Endothelial cell of umbilical vein (primary cell): ENCODE data around the gene C2orf76. TPM values are rescaled to one million over a fixed set of nuclear protein-coding genes. Genes with fewer than 3 reads are reported as not detected.

Source experiments
- BruUV-seq: library from RNA; stranded (reverse); fragments of 400-500 nt; replicated peaks from 2 replicates; lab custom pipeline; 2021; lab: Mats Ljungman, UMichigan
- CTCF ChIA-PET: fragments of 300-600, 350-600 bp; sonication (Branson Sonifier 250); formaldehyde crosslinking; loops from one replicate; lab custom pipeline; 2021; ENCODE audit warnings: antibody characterized with exemption, inconsistent platforms; lab: Charles Lee
- POLR2A ChIA-PET: fragments of 300-600, 350-600 bp; sonication (Branson Sonifier 250); formaldehyde crosslinking; loops from one replicate; lab custom pipeline; 2021; ENCODE audit warnings: antibody characterized with exemption, inconsistent platforms; lab: Charles Lee
- DNase-seq: peaks from one replicate; pipeline ENCODE4 v3.0.0-alpha.2; 2011; ENCODE audit warnings: low read depth, low spot score
- FAIRE-seq: peaks from 2 replicates; lab custom pipeline; 2011; peaks lifted over from hg19 to GRCh38; lab: Jason Lieb, UNC
- H2AFZ ChIP-seq: 2 replicates; pipeline ENCODE4 v1.6.0; 2012; ENCODE audit warnings: low read depth, low read length, control low read depth, inconsistent platforms
- H3K27ac ChIP-seq: 2 replicates; pipeline ENCODE4 v1.5.1; 2011; ENCODE audit warnings: low read depth, mild to moderate bottlenecking, control low read depth, low read length, moderate library complexity; ENCODE audit not compliant: insufficient read depth
- H3K27me3 ChIP-seq, 2 experiments: 2 replicates each; pipeline versions ENCODE4 v1.6.0 to v1.6.1; 2011; ENCODE audit warnings: low read length in 2 of 2, mixed read lengths in 1 of 2; ENCODE audit not compliant: control insufficient read depth in 2 of 2, insufficient read depth in 2 of 2
- H3K36me3 ChIP-seq, 2 experiments: 2 replicates in 1 of 2; 3 replicates in 1 of 2; pipeline ENCODE4 v1.5.1; 2011; ENCODE audit warnings: low read length in 2 of 2, mild to moderate bottlenecking in 1 of 2, moderate library complexity in 1 of 2; ENCODE audit not compliant: control insufficient read depth in 2 of 2, insufficient read depth in 2 of 2; ENCODE audit errors: extremely low read depth in 1 of 2
- H3K4me1 ChIP-seq: 3 replicates; pipeline ENCODE4 v1.5.1; 2011; ENCODE audit warnings: mild to moderate bottlenecking, low read length; ENCODE audit not compliant: control insufficient read depth, insufficient read depth; ENCODE audit errors: extremely low read depth
- H3K4me2 ChIP-seq: 2 replicates; pipeline ENCODE4 v1.6.1; 2011; ENCODE audit warnings: low read length, control low read depth, mixed read lengths; ENCODE audit not compliant: insufficient read depth
- H3K4me3 ChIP-seq, 3 experiments: fragments of 200-600 bp in 1 of 3; sonication (generic), shearing (Covaris generic) in 1 of 3; replicated peaks in 1 of 3; 2 replicates each; pipeline ENCODE4 v1.5.1; 2011 to 2016; ENCODE audit warnings: control low read depth in 3 of 3, low read length in 3 of 3, mild to moderate bottlenecking in 2 of 3, inconsistent platforms in 1 of 3, low read depth in 1 of 3, moderate library complexity in 1 of 3; ENCODE audit not compliant: insufficient read depth in 1 of 3
- H3K79me2 ChIP-seq: 2 replicates; pipeline ENCODE4 v1.6.0; 2012; ENCODE audit warnings: low read length, inconsistent platforms; ENCODE audit not compliant: control insufficient read depth, insufficient read depth
- H3K9ac ChIP-seq: replicated peaks from 2 replicates; pipeline ENCODE3; 2011; ENCODE audit warnings: low read length, control low read depth; ENCODE audit not compliant: insufficient read depth; ENCODE audit errors: extremely low read depth
- H3K9me1 ChIP-seq: replicated peaks from 3 replicates; pipeline ENCODE4 v1.6.0; 2011; ENCODE audit warnings: mild to moderate bottlenecking, low read length; ENCODE audit not compliant: control insufficient read depth, insufficient read depth; ENCODE audit errors: extremely low read depth
- H3K9me3 ChIP-seq: replicated peaks from 2 replicates; pipeline ENCODE4 v1.5.1; 2012; ENCODE audit warnings: low read length, inconsistent platforms; ENCODE audit not compliant: control insufficient read depth, insufficient read depth
- H4K20me1 ChIP-seq: replicated peaks from 2 replicates; pipeline ENCODE3; 2011; ENCODE audit warnings: mild to moderate bottlenecking, low read length; ENCODE audit not compliant: control insufficient read depth, insufficient read depth; ENCODE audit errors: extremely low read depth
- CTCF ChIP-seq, 2 donors: IDR thresholded peaks; 1 replicate in 1 of 2; 2 replicates in 1 of 2; pipeline ENCODE4 v1.5.1; 2011; ENCODE audit warnings: low read length in 2 of 2, mild to moderate bottlenecking in 2 of 2, moderate library complexity in 2 of 2, control low read depth in 1 of 2, inconsistent platforms in 1 of 2, low read depth in 1 of 2; ENCODE audit not compliant: insufficient read depth in 1 of 2; ENCODE audit errors: extremely low read depth in 1 of 2
- EZH2 ChIP-seq: IDR thresholded peaks from 2 replicates; pipeline ENCODE4 v1.6.1; 2012; ENCODE audit warnings: borderline replicate concordance, low read depth, mild to moderate bottlenecking, moderate library complexity, low read length, inconsistent platforms; ENCODE audit not compliant: severe bottlenecking
- FOS ChIP-seq: IDR thresholded peaks from 2 replicates; pipeline ENCODE4 v1.6.1; 2011; ENCODE audit warnings: mild to moderate bottlenecking, low read length, moderate library complexity, borderline replicate concordance; ENCODE audit not compliant: insufficient read depth
- GATA2 ChIP-seq: IDR thresholded peaks from 2 replicates; pipeline ENCODE4 v1.7.0; 2011; ENCODE audit warnings: low read depth, mild to moderate bottlenecking, moderate library complexity, mixed read lengths, low read length; ENCODE audit not compliant: insufficient read length, insufficient read depth
- JUN ChIP-seq: IDR thresholded peaks from 2 replicates; pipeline ENCODE4 v1.6.1; 2011; ENCODE audit warnings: borderline replicate concordance, low read depth; ENCODE audit not compliant: insufficient read length, insufficient read depth
- MAX ChIP-seq: IDR thresholded peaks from 2 replicates; pipeline ENCODE4 v1.6.1; 2011; ENCODE audit not compliant: insufficient read depth, insufficient read length
- MYC ChIP-seq: IDR thresholded peaks from one replicate; pipeline ENCODE4 v1.6.1; 2011; ENCODE audit warnings: mild to moderate bottlenecking, low read depth, low read length
- POLR2A ChIP-seq: IDR thresholded peaks from 2 replicates; pipeline ENCODE4 v1.6.1; 2012; ENCODE audit warnings: low read depth, mild to moderate bottlenecking, control low read depth, low read length
- POLR2AphosphoS5 ChIP-seq: IDR thresholded peaks from 2 replicates; pipeline ENCODE4 v1.6.1; 2012; ENCODE audit warnings: low read depth, mild to moderate bottlenecking, control low read depth, low read length, moderate library complexity; ENCODE audit not compliant: insufficient read depth
- dilution Hi-C: fragments of 300-500 bp; cut with MboI; formaldehyde crosslinking; loops from one replicate; pipeline ENCODE4 v1.15.0; 2019; ENCODE audit warnings: low sequenced_read_pairs; ENCODE audit not compliant: extremely low pct_ligation_motif_present
- intact Hi-C: fragments of 100-400 bp; cut with micrococcal nuclease; formaldehyde crosslinking; loops from one replicate; pipeline ENCODE4 v1.10.0; 2022
- polyA plus RNA-seq, 4 experiments: library from polyadenylated mRNA; depleted of rRNA in 3 of 4; stranded (reverse) in 3 of 4; unstranded in 1 of 4; fragments of >200 nt; gene quantifications; 2 replicates each; pipeline versions ENCODE4 v1.2.1 to v1.2.3, GENCODE V29; 2011 to 2012; ENCODE audit warnings: missing spikeins in 1 of 4
- total RNA-seq: library from RNA; stranded (reverse); gene quantifications from 2 replicates; pipeline ENCODE4 v1.2.3, GENCODE V29; 2021

The C2orf76 gene
- total and polyA plus RNA-seq, 2 donors (not counting 3 experiments of a cell fraction or from before 2014, with no cell fraction given) = 7.4 to 12.1 TPM

GRCh38 chr2:119393971-119394748, 27.5 kb upstream of the C2orf76 start:
- Histone ChIP-seq H3K9me1 (no peaks in the 10 kb centered on the region), H3K4me2 (no peak overlapping the region), H3K27ac (no peak overlapping the region), H3K4me1 (no peaks in the 10 kb centered on the region), H3K79me2 (no peaks in the 10 kb centered on the region), H3K27me3 (peaks cover 0 to 2% of the 10 kb centered on the region in 2 experiments), H3K36me3 (no peaks in the 10 kb centered on the region), H2AFZ (no peak overlapping the region), H3K4me3 (no peak overlapping the region), H4K20me1 (no peaks in the 10 kb centered on the region), H3K9ac (no peak overlapping the region), H3K9me3 (no peaks in the 10 kb centered on the region)
- ChIA-PET POLR2A (no interaction called here), CTCF (no interaction called here)
- TF ChIP-seq JUN (no peak), POLR2A (no peak), EZH2 (no peak)
- BruUV-seq = no TSS peak
- intact Hi-C loops (no loop called here), dilution Hi-C loops (no loop called here)
- no peak for FAIRE-seq
- DNase-seq = no peak

- no peak overlapping the region for H3K4me3 ChIP-seq
- intact Hi-C loops (no loop called here), dilution Hi-C loops (no loop called here)
- no peak for DNase-seq
- TF ChIP-seq MYC = no peak
- TF ChIP-seq FOS = no peak
- TF ChIP-seq GATA2 = no peak
- no peak for TF ChIP-seq EZH2
- TF ChIP-seq POLR2AphosphoS5 = no peak
- TF ChIP-seq POLR2A = no peak
- TF ChIP-seq JUN = no peak
- no peak for TF ChIP-seq MAX
- no peak for TF ChIP-seq CTCF (IDR thresholded peaks at IDR 0.05; ENCODE audit: extremely low read depth in 1 of 2, insufficient read depth in 1 of 2, low read depth in 1 of 2, low read length in 2 of 2)
- no peaks in the 10 kb centered on the region for H4K20me1 ChIP-seq
- H3K9me1 ChIP-seq = no peaks in the 10 kb centered on the region
- H3K79me2 ChIP-seq = no peaks in the 10 kb centered on the region
- H3K27ac ChIP-seq = no peak overlapping the region
- no peak overlapping the region for H3K4me2 ChIP-seq
- CTCF ChIA-PET = interaction anchor here (1.0 to 2.2 kb wide), 2 partner anchors 12 to 86 kb away, joined by 3 to 8 read pairs; no protein-coding TSS in a partner anchor
- no peaks in the 10 kb centered on the region for H3K36me3 ChIP-seq
- H2AFZ ChIP-seq = no peak overlapping the region
- no peak for FAIRE-seq
- no peaks in the 10 kb centered on the region for H3K9me3 ChIP-seq
- no peaks in the 10 kb centered on the region for H3K4me1 ChIP-seq
- no peak overlapping the region for H3K9ac ChIP-seq
- POLR2A ChIA-PET = no interaction called here
- H3K27me3 ChIP-seq = peaks cover 2 to 4% of the 10 kb centered on the region in 2 experiments
- no TSS peak for BruUV-seq
Observed at GRCh38 chr2:119389615-119390306, 23.1 kb upstream of the C2orf76 start.
